Measurements from ENCODE around the gene MTERF2. TPM values are rescaled to one million over a fixed set of nuclear protein-coding genes. Genes with fewer than 3 reads are reported as not detected.

The MTERF2 gene
- total RNA-seq, 2 donors from 2014 or later = 8.0 to 9.0 TPM

GRCh38 chr12:106954462-106955376, 32.2 kb downstream of the MTERF2 start:
- Mint-ChIP-seq H3K4me1 (ENCODE audit: low read depth in 2 of 2) (peaks cover 15 to 16% of the 10 kb centered on the region in 2 donors), H3K27ac (peak overlapping the region; percentile 87 to 91), H3K27me3 (peaks cover 0 to 6% of the 10 kb centered on the region in 2 donors), H3K36me3 (no peaks in the 10 kb centered on the region), H3K9me3 (no peaks in the 10 kb centered on the region), H3K4me3 (peak overlapping the region; percentile 90)
- DNase-seq (ENCODE audit: low spot score) (no peak), ATAC-seq (no peak)

DNA sequence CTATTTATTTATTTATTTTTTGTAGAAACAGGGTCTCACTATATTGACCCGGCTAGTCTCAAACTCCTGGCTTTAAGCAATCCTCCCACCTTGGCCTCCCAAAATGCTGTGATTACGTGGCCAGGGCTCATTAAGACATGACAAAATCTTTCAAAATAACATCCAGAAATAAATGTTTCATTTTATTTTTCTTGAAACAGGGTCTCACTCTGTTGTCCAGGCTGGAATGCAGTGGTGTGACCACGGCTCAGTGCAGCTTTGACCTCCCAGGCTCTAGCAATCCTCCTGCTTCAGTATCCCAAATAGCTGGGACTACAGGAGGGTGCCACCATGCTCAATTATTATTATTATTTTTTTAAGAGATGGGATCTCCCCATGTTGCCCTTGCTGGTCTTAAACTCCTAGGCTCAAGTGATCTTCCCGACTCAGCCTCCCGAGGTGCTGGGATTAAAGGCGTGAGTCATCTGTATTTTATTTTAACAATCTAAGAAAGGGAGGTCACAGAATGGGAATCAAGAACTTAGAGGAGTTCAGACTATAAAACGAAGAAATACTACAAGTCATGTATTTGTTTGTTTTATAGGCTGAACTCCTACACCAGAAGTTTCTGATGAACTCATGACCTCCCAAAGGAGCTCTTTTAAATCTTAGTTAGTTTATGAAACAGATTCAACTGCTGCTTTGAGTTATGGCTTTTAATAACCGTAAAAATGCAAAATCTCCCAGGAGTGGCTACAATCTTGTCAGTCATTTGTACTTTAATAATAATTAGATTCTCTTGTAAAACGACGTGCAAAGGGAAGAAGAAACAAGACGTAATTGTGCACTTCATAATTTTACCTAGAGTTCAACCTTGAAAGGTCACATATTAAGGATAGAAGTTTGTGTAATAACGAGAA, 33.3 kb downstream of the MTERF2 start:
- ATAC-seq = no peak
- Mint-ChIP-seq H3K27ac (no peak overlapping the region), H3K27me3 (peaks cover 3 to 7% of the 10 kb centered on the region in 2 donors), H3K4me3 (no peak overlapping the region), H3K36me3 (peaks cover 5% of the 10 kb centered on the region), H3K9me3 (peaks cover 4% of the 10 kb centered on the region), H3K4me1 (ENCODE audit: low read depth in 2 of 2) (peaks cover 15 to 16% of the 10 kb centered on the region in 2 donors)
- DNase-seq (ENCODE audit: low spot score) = no peak

GRCh38 chr12:106950591-106950990, 36.4 kb downstream of the MTERF2 start:
- Mint-ChIP-seq H3K27me3 (peaks cover 3 to 7% of the 10 kb centered on the region in 2 donors), H3K27ac (no peak overlapping the region)

DNA sequence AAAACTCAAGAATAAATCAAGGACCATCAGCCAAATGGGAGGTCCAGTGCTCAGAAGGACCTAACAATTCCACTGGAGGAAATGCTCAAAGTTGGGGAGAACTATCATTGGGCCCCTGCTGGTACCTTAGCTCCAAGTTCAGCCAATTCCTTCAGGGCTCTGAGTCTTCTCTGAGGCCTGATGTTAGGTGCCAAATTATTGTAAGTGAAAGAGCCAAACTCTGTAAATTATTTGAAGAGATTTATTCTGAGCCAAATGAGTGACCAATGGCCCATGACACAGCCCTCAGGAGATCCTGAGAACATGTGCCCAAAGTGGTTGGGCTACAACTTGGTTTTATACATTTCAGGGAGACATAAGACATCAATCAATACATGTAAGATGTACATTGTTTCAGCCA, 39.5 kb downstream of the MTERF2 start:
- H3K4me3 Mint-ChIP-seq = no peak overlapping the region
- ATAC-seq (no peak), DNase-seq (ENCODE audit: low spot score) (no peak)
- peaks cover 10% of the 10 kb centered on the region for H3K36me3 Mint-ChIP-seq
- H3K4me1 Mint-ChIP-seq (ENCODE audit: low read depth in 2 of 2) = no peaks in the 10 kb centered on the region
- H3K9me3 Mint-ChIP-seq = peaks cover 4% of the 10 kb centered on the region
- peaks cover 7% of the 10 kb centered on the region in 2 donors for H3K27me3 Mint-ChIP-seq
- no peak overlapping the region for H3K27ac Mint-ChIP-seq

More at GRCh38 chr12:106950591-106950990, 36.4 kb downstream of the MTERF2 start:
- DNase-seq (ENCODE audit: low spot score) = no peak
- no peak for ATAC-seq
- H3K36me3 Mint-ChIP-seq = peaks cover 5% of the 10 kb centered on the region
- H3K9me3 Mint-ChIP-seq = peaks cover 4% of the 10 kb centered on the region
- H3K4me3 Mint-ChIP-seq = no peak overlapping the region
- H3K4me1 Mint-ChIP-seq (ENCODE audit: low read depth in 2 of 2) = no peaks in the 10 kb centered on the region

DNA sequence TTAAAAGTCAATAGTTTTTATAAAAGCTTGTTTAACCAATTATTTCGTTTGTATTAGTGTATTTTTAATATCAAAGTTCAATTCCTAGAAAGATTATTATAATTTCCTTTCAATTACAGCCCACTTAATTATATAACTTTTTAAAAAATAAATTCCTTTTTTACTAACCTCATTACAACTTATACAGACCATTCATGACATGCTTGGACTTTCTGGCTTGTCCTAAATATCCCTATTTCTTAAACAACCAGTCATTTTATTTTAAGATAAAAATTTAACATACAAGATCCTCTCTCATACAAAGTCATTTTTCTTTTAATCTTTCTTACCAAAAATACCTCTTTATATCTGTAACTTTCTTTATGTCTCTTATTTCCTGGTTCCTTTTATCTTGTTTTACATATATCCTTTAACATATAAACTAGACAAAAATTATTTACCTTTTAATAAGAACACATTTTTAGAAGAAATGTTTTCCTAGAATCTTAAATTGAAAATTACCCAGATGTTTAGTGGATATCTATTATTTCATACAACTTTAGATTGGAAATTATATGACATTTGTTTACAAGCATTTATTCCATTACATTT, 41.6 kb downstream of the MTERF2 start:
- no peaks in the 10 kb centered on the region for H3K4me1 Mint-ChIP-seq (ENCODE audit: low read depth in 2 of 2)
- DNase-seq (ENCODE audit: low spot score) = no peak
- no peak overlapping the region for H3K27ac Mint-ChIP-seq
- H3K4me3 Mint-ChIP-seq = no peak overlapping the region
- peaks cover 4% of the 10 kb centered on the region for H3K9me3 Mint-ChIP-seq
- peaks cover 10% of the 10 kb centered on the region for H3K36me3 Mint-ChIP-seq
- no peak for ATAC-seq
- H3K27me3 Mint-ChIP-seq = peaks cover 7 to 9% of the 10 kb centered on the region in 2 donors

- Mint-ChIP-seq H3K27ac (no peak overlapping the region), H3K36me3 (peaks cover 5% of the 10 kb centered on the region), H3K4me3 (no peak overlapping the region), H3K9me3 (no peaks in the 10 kb centered on the region), H3K27me3 (peaks cover 5 to 12% of the 10 kb centered on the region in 2 donors), H3K4me1 (ENCODE audit: low read depth in 2 of 2) (no peaks in the 10 kb centered on the region)
- no peak for ATAC-seq
- DNase-seq (ENCODE audit: low spot score) = no peak
Measured at GRCh38 chr12:106942775-106943174, 44.2 kb downstream of the MTERF2 start.

- Mint-ChIP-seq H3K36me3 (peaks cover 5% of the 10 kb centered on the region), H3K9me3 (no peaks in the 10 kb centered on the region), H3K27me3 (peaks cover 5 to 17% of the 10 kb centered on the region in 2 donors), H3K27ac (no peak overlapping the region), H3K4me1 (ENCODE audit: low read depth in 2 of 2) (no peaks in the 10 kb centered on the region), H3K4me3 (no peak overlapping the region)
- DNase-seq (ENCODE audit: low spot score) (no peak), ATAC-seq (no peak)
Measured at GRCh38 chr12:106941481-106942156, 45.3 kb downstream of the MTERF2 start.

DNA sequence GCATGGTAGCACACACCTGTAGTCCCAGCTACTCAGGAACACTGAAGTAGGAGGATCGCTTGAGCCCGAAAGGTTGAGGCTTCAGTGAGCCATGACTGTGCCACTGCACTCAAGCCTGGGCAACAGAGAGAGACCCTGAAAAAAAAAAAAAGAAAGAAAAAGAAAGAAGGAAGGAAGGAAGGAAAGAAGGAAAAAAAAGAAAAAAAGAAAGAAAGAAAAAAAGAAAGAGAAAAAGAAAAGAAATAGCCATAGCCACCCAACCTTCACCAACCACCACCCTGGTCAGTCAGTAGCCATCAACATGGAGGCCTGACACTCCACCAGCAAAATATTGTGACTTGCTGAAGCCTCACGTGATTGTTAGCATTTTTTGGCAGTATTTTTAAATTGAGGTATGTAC, 52.7 kb downstream of the MTERF2 start:
- no peak overlapping the region for H3K27ac Mint-ChIP-seq
- ATAC-seq = no peak
- H3K36me3 Mint-ChIP-seq = no peaks in the 10 kb centered on the region
- DNase-seq (ENCODE audit: low spot score) = no peak
- H3K4me3 Mint-ChIP-seq = no peak overlapping the region
- H3K9me3 Mint-ChIP-seq = no peaks in the 10 kb centered on the region
- no peaks in the 10 kb centered on the region for H3K4me1 Mint-ChIP-seq (ENCODE audit: low read depth in 2 of 2)
- peaks cover 29 to 34% of the 10 kb centered on the region in 2 donors for H3K27me3 Mint-ChIP-seq

Other genes starting within 250 kb of the MTERF2 start
- gene RIC8B, start 212.5 kb downstream of the MTERF2 start, total RNA-seq = 10 to 100 TPM; 15.8 to 18.2 TPM
- gene TMEM263, start 31.2 kb downstream of the MTERF2 start, total RNA-seq = 10 to 100 TPM; 31.2 to 42.7 TPM
- gene CRY1, start 106.4 kb upstream of the MTERF2 start, total RNA-seq = 10 to 100 TPM; 11.7 to 22.5 TPM